Fibroblast of pulmonary artery (primary cell): ENCODE data around the gene PCDH8.

Experiments used
- DNase-seq: peaks from one replicate; pipeline ENCODE4 v3.0.0-alpha.2; 2010; ENCODE audit warnings: low read depth
- H3K4me3 ChIP-seq: replicated peaks from 2 replicates; pipeline ENCODE4 v1.5.1; 2011; ENCODE audit warnings: low read depth, mild to moderate bottlenecking, control low read depth, low read length, moderate library complexity
- CTCF ChIP-seq: IDR thresholded peaks from 2 replicates; pipeline ENCODE4 v1.5.1; 2011; ENCODE audit warnings: mild to moderate bottlenecking, control low read depth, low read length, inconsistent platforms; ENCODE audit errors: missing control alignments

PCDH8 gene

GRCh38 chr13:52885141-52885540, 36.7 kb upstream of the PCDH8 start:
- no peak overlapping the region for H3K4me3 ChIP-seq
- DNase-seq: no peak
- TF ChIP-seq CTCF: no peak

GRCh38 chr13:52884429-52885010, 36.1 kb upstream of the PCDH8 start:
- no peak for TF ChIP-seq CTCF
- DNase-seq: no peak
- H3K4me3 ChIP-seq: no peak overlapping the region

- TF ChIP-seq CTCF: no peak
- DNase-seq: no peak
- no peak overlapping the region for H3K4me3 ChIP-seq
Measured at GRCh38 chr13:52882785-52883184, 34.3 kb upstream of the PCDH8 start.

- TF ChIP-seq CTCF: no peak
- DNase-seq: no peak
- H3K4me3 ChIP-seq: no peak overlapping the region
Measured at GRCh38 chr13:52879950-52880741, 31.7 kb upstream of the PCDH8 start.

DNA sequence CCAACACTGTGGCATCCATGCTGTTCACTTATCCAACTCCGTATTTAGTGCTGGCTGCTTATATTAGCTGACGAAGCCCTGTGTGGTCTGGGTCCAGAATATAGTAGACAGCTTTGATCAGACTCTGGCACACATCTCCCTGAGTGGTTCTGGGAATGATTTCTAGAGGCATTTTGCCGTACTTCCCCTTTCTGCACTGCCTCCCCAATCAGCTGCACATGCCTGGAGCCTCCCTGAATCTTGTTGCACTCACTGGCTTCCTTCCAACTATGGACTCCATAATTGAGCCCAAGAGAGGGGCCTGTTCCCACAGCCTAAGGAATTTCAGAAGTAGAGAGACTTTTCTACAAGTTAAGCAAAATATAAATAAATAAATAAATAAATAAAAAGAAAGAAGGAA, 30.4 kb upstream of the PCDH8 start:
- no peak overlapping the region for H3K4me3 ChIP-seq
- TF ChIP-seq CTCF: no peak
- DNase-seq: no peak

- TF ChIP-seq CTCF: no peak
- no peak overlapping the region for H3K4me3 ChIP-seq
- DNase-seq: no peak
Measured at GRCh38 chr13:52870143-52870542, 21.7 kb upstream of the PCDH8 start.

DNA sequence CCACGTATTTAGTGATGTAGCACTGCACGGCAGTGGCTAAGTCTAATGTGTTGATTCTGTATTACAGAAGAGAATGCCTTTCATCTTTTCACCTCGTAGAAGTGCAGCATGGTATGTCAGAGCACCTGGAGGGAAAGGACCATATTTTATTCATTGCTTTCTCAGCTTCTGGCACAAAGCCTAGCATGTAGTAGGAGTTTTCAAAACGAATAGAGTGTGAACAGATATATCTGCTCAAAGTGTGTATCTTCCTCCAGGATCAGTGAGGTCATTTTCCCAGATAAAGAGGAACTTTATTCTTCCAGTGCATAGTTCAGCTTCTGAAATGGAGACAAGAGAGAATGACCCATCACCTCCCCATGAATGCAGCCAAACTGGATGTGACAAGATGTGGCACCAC, 21.2 kb upstream of the PCDH8 start:
- H3K4me3 ChIP-seq: no peak overlapping the region
- TF ChIP-seq CTCF: no peak
- no peak for DNase-seq
